Measurements from ENCODE around the gene PTEN.
A peak's percentile ranks its signal among the peaks of the same experiment; 100 is the strongest.

Gene PTEN

GRCh38 chr10:87921931-87922688 lies 58.7 kb downstream of the PTEN start:
- Histone ChIP-seq H3K36me3 (ENCODE audit: insufficient read depth) (peaks cover 8% of the 10 kb centered on the region), H3K79me2 (ENCODE audit: insufficient read depth, low read depth) (peaks cover 100% of the 10 kb centered on the region), H3K4me1 (ENCODE audit: low read depth, poor library complexity, severe bottlenecking) (peaks cover 99% of the 10 kb centered on the region), H3K4me3 (IDR thresholded peaks at IDR 0.05; ENCODE audit: insufficient read depth, low read depth, low read length) (no peak overlapping the region), H3K27me3 (ENCODE audit: insufficient read depth, low read depth) (no peaks in the 10 kb centered on the region), H3K4me2 (no peak overlapping the region), H4K20me1 (ENCODE audit: insufficient read depth) (peaks cover 77% of the 10 kb centered on the region), H3K9ac (no peak overlapping the region), H2AFZ (ENCODE audit: low read depth) (no peak overlapping the region), H3K27ac (no peak overlapping the region)
- no peak for TF ChIP-seq CTCF (conservative IDR thresholded peaks at IDR 0.05; ENCODE audit: low read depth, low read length)

GRCh38 chr10:87923233-87923632 lies 59.8 kb downstream of the PTEN start:
- Histone ChIP-seq H3K36me3 (ENCODE audit: insufficient read depth) (peaks cover 8% of the 10 kb centered on the region), H3K27ac (no peak overlapping the region), H4K20me1 (ENCODE audit: insufficient read depth) (peaks cover 77% of the 10 kb centered on the region), H3K9ac (no peak overlapping the region; the same call in 1 of the 2 replicates), H3K27me3 (ENCODE audit: insufficient read depth, low read depth) (no peaks in the 10 kb centered on the region), H3K4me2 (no peak overlapping the region), H3K4me1 (ENCODE audit: low read depth, poor library complexity, severe bottlenecking) (peaks cover 99% of the 10 kb centered on the region), H3K4me3 (IDR thresholded peaks at IDR 0.05; ENCODE audit: insufficient read depth, low read depth, low read length) (no peak overlapping the region), H2AFZ (ENCODE audit: low read depth) (no peak overlapping the region), H3K79me2 (ENCODE audit: insufficient read depth, low read depth) (peaks cover 100% of the 10 kb centered on the region)
- TF ChIP-seq CTCF (conservative IDR thresholded peaks at IDR 0.05; ENCODE audit: low read depth, low read length) = no peak

- Histone ChIP-seq H3K9ac (no peak overlapping the region), H2AFZ (ENCODE audit: low read depth) (no peak overlapping the region), H3K4me3 (IDR thresholded peaks at IDR 0.05; ENCODE audit: insufficient read depth, low read depth, low read length) (no peak overlapping the region), H3K79me2 (ENCODE audit: insufficient read depth, low read depth) (peaks cover 100% of the 10 kb centered on the region), H3K4me1 (ENCODE audit: low read depth, poor library complexity, severe bottlenecking) (peaks cover 99% of the 10 kb centered on the region), H3K4me2 (peak overlapping the region; percentile 6), H3K36me3 (ENCODE audit: insufficient read depth) (peaks cover 8% of the 10 kb centered on the region), H3K27ac (no peak overlapping the region), H4K20me1 (ENCODE audit: insufficient read depth) (peaks cover 83% of the 10 kb centered on the region), H3K27me3 (ENCODE audit: insufficient read depth, low read depth) (no peaks in the 10 kb centered on the region)
- no peak for TF ChIP-seq CTCF (conservative IDR thresholded peaks at IDR 0.05; ENCODE audit: low read depth, low read length)
These were observed 62.1 kb downstream of the PTEN start for GRCh38 chr10:87925570-87925969.

- Histone ChIP-seq H4K20me1 (ENCODE audit: insufficient read depth) (peaks cover 78% of the 10 kb centered on the region), H3K36me3 (ENCODE audit: insufficient read depth) (peaks cover 8% of the 10 kb centered on the region), H3K27ac (no peak overlapping the region), H2AFZ (ENCODE audit: low read depth) (no peak overlapping the region), H3K79me2 (ENCODE audit: insufficient read depth, low read depth) (peaks cover 100% of the 10 kb centered on the region), H3K4me3 (IDR thresholded peaks at IDR 0.05; ENCODE audit: insufficient read depth, low read depth, low read length) (no peak overlapping the region), H3K27me3 (ENCODE audit: insufficient read depth, low read depth) (no peaks in the 10 kb centered on the region), H3K4me1 (ENCODE audit: low read depth, poor library complexity, severe bottlenecking) (peaks cover 100% of the 10 kb centered on the region), H3K9ac (no peak overlapping the region), H3K4me2 (no peak overlapping the region)
- no peak for TF ChIP-seq CTCF (conservative IDR thresholded peaks at IDR 0.05; ENCODE audit: low read depth, low read length)
These were observed 63.7 kb downstream of the PTEN start for GRCh38 chr10:87927091-87927490.

Measured in KMS-11 (cell line).